ENCODE results near the gene MYO10.

DNA sequence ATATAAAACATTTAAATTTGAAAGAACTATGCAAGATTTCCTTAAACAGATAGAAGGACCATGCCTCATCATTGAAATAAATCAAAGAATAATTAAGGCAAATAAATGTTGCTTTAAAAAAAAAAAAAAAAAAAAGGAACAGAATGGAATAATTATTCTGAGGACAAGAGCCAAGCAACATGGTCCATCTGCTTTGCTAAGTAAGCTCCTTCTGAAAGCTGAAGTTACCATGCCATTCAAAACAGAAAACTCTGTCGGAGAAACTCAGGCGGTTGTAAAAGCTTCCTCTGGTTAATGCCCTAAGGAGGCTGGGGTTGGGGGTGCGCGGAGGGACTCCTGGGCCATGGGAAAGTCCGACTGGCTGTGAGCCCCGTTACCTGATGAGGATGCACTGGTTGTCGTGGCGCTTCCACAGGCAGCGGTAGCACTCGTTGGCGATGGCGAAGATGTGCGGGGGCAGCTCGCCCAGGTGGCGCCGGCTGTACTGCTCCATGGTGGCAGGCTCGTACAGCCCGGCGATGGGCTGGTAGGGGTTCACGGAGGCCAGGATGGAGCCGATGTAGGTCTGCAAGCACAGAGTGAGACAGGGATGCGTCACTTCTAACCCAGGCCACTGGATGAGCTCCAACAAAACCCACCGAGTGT, 141.7 kb downstream of the MYO10 start:
- no peak for TF ChIP-seq ELF4 (IDR thresholded peaks at IDR 0.05)
- no peak for TF ChIP-seq FOXK2 (IDR thresholded peaks at IDR 0.05)
- no peak for TF ChIP-seq BHLHE40 (IDR thresholded peaks at IDR 0.05; ENCODE audit: borderline replicate concordance)
- TF ChIP-seq ZNF384 (IDR thresholded peaks at IDR 0.05) = no peak
- no peak for TF ChIP-seq SP1 (IDR thresholded peaks at IDR 0.05)
- no peak for TF ChIP-seq HDGF (IDR thresholded peaks at IDR 0.05; ENCODE audit: borderline replicate concordance)
- TF ChIP-seq FOXA1 (IDR thresholded peaks at IDR 0.05) = no peak
- no peak for TF ChIP-seq SUZ12 (IDR thresholded peaks at IDR 0.05)
- TF ChIP-seq TARDBP (IDR thresholded peaks at IDR 0.05) = no peak
- TF ChIP-seq ARNT (IDR thresholded peaks at IDR 0.05) = no peak
- TF ChIP-seq L3MBTL2 (conservative IDR thresholded peaks at IDR 0.05) = no peak
- TF ChIP-seq LEF1 (IDR thresholded peaks at IDR 0.05; ENCODE audit: borderline replicate concordance) = no peak
